T follicular helper cell (primary cell): ENCODE results near the gene AMIGO1.

ENCODE experiments used
- DNase-seq: peaks from one replicate; pipeline ENCODE4 v3.0.0-alpha.2; 2020; ENCODE audit warnings: low read depth

AMIGO1 gene

DNA sequence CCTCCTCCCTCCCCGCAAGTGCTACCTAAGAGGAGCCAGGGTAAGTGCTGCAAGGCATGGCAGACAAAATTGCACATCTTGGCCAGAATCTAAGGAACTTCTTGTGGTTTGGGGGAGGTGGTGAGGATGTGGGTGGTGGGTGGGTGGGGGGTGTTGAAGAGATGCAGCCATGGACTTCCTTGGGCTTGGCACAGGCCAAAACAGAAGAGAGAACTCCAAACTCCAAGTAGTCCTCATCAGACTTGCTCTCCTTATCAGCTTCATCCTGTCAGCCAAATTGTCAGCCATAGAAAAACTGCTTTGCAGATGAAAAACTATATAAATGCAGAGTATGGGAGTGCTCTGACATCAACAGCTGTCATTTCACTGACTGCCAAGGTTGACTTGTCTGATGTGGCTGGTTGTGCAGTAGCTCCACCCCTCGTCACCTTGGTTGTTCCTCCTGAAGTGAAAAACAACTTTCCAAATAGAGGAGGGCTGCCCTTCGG lies 7.1 kb downstream of the AMIGO1 start:
- DNase-seq: peak; percentile 64

DNA sequence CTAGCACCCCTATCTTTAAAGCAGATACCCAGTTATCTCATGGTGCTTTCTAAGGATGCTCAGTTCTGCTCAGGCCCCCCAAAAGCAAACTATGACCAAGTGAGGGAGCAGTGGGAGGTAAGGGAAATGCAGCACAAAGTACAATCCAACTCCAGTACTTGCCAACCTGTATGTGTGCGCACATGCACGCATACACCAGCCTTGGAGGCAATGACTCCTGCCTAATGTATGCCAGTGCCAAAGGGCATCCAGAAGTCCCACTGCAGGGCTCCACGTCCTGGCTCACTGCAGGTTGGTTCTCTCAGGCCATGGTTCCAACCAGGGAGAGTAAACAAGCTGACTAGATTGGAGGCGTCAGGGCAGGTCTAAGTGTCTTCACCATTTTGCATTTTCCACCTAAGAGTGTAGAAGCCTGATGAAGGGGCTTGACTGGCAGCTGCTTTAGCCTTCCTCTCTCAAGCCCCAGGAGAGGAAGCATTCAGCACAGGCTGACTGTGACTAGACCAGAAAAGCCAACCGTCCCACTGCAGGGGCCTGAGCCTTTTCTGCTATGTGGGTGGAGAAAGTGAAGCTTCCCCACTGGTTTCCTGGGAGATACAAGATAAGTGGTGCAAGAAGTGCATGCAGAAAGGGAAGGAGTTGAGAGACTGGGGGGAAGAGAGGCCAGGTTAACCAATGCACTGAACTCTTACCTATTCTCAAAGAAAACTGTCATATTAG lies 7.7 kb downstream of the AMIGO1 start:
- no peak for DNase-seq

DNA sequence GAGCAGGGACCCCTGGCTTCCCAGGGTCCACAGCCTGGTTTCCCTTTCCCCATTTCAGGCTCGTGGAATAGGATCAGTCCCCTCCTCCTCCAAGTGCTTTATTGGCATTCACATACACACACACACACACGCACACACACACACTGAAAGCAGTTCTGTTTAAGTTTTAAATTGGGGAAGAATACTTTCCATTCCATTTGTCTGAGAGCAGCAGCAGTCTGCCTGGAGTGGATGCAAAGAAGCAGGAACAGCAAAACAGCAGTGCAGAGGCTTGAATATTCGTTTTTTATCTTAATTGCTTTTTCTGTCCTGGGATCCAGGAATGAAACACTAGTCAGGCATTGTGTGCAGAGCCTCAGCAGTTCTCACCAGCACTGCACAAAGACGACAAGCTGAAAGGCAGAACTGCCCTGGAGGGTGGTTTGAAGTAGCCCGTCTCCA lies 8.6 kb downstream of the AMIGO1 start:
- no peak for DNase-seq

DNA sequence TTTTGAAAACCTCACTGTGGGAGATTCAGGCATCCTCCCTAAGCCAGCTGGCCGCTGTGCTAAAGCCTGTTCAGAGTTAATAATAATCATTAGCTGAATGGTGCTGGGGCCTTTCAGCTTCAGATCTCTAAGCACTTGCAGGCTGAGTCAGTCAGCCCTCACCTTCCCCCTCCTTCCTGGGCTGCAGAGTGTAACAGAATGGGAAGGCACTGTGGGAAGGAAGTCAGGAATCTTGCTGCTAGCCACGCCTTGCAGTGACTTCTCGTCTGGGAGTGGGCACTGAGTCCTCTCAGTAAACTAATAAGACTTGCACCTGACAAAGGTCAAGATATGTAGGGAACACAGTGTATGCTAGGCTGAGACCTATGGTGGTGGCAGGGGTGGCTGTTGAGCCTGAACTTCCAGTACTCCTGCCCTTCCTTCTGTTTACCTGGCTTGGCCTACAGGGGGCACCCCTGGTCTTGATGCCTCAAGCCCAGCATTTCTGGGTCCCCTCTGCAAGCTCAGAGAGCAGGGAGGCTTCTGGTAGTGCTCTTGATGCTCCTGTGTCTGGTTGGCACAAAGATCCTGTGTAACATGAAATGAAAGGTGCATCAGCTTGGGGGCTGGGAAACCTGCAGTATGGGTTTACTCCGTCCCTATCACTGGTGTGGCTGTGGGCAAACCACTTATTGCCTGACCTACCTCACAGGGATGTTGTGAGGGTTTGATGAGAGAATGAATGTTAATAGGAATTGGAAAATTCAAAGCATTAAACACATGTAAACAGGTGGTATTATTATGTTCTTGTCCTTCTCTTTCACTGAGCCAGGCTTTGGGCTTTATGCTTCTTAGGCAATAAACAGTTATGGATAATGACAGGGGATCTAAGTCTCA lies 9.6 kb downstream of the AMIGO1 start:
- peak; percentile 56 for DNase-seq

DNA sequence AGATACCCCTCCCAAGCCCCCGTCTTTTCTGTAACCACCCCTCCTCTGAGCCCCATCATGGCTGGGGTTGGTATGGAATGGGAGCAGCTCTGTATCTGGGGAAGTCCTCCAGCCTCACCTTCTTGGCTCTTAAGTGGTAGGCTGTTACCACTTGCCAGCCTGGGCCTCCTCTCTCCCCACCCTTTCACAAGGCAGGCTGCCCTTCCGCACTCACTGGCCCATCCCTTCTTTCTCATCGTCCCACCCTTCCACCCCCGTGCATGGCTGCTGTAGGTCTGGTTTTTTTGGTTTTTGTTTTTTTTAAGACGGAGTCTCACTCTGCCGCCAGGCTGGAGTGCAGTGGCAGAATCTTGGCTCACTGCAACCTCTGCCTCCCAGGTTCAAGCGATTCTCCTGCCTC lies 10.4 kb downstream of the AMIGO1 start:
- DNase-seq: no peak

DNA sequence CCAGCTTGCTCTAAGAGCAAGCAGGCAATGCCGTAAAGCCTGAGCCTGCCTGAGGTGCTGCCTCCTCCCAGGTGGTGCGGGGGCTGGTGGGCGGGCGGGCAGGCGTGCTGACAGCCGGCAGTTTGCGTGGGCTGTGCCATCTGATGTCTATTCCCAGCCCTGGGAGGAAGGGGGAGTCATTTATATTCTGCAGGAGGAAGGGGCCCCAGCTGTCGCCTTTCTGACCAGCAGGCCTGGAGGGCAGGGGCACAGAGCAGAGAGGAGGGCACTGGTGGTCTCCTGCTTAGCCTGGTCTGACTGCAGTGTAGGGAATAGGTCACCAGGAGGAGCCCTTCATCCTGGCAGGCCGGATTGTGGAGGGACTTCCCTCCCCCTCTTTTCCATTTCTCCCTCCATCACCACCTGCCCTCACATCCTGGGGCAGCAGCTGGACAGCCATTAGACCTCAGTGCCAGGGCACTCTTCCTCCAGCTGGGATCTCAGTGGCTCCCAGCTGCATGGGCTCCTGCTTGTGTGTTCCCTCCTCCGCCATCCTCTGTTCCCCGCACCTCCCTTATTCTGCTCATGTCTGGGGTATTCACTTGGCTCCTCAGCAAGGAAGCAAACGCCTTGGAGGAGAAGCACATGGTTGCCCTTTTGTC lies 11.2 kb downstream of the AMIGO1 start:
- no peak for DNase-seq

DNA sequence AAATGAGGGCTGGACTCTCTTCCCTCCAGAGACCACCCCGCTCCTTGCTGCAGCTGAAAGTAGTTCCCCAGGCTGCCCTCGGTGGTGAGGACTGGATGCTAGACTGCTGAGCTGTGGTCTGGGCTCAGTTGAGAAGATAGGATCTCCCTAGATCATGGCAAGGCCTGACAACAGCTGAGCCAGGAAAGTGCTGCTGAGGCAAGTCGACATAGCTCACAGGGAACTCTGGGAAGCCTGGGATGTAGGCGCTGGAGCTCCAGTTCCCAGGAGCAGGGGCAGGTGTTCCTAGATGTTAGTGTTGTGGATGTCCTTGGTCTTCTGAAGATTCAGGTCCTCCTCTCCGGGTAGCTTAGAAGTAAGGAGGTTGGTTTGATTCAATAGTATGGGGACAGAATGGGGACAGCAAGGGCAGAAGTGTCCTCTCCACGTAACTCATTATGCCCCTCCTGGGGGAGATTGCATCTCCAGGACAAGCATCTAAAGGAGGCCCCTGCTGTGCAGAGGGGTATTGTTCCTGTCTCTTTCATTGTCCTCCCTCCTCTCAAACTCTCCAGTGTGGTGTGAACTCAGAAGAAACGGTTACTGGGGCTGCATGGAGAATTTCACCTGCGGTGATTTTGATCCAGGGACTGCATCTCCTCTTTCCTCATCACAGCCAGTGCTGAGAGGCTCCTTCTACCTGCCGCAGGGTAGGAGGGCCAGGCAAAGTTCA lies 11.9 kb downstream of the AMIGO1 start:
- no peak for DNase-seq

DNA sequence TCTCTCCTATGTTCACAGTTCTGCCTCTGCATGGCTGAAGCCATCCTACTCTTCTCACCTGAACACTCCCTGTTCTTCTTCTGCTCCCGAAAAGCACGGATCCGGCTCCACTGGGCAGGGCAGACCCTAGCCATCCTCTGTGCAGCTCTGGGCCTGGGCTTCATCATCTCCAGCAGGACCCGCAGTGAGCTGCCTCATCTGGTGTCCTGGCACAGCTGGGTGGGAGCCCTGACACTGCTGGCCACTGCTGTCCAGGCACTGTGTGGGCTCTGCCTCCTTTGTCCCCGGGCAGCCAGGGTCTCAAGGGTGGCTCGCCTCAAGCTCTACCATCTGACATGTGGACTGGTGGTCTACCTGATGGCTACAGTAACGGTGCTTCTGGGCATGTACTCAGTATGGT lies 13.8 kb downstream of the AMIGO1 start:
- DNase-seq: no peak

DNA sequence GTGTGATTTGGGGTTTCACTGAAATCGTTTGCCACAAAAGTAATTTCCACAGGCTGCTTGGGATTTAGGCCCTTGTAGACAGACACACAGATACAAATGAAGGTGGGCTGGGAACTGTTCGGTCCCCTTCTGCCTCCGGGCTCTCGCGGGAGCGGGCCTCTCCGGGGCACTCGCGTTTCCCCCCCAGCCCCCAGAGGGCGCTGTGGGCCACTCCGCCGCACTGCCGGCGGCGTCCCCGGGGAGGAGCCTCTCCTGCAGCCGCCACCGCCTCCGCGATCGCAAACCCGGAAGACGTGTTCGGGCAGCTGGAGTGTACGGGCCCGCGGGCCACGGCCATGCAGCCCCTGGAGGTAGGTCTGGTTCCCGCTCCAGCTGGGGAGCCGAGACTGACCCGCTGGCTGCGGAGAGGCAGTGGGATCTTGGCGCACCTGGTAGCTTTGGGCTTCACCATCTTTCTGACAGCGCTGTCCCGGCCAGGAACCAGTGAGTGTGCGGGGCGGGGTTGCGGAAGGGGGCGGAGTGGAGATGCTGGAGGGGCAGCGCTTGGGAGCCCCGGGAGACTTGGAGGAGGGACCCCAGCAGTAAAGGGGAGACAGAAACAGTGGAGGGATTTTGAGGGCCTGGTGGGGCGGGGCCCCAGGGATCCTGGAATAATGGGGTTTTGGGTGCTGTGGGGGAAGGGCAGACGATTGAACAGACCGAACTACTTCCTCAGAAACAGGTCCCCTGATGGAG lies 15.6 kb downstream of the AMIGO1 start, which contains the start of gene CYB561D1:
TSS of gene CYB561D1 (plus strand) at position 290 of the 735 bp plus-strand sequence. CDS start at position 336, 46 bp downstream.
- DNase-seq: peak; percentile 81

DNA sequence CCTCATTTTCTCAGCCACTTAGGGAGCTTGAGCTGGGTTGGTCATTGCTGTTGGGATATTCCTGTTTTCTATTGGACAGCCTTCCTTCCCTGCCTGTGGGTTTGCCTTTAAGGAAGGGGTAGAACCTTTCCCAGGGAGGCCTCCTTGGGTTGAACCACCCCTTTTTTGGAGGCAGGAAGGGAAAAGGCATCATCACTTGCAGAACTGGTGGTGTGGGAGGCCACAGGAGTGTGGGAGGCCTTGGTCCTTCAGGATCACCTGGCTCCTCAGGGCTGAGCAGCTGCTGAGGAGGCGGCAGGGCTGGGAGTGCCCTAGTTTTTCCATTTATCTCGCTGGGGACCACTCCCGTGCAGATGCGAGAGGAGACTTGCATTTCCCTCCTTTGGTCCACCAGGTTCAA lies 16.3 kb downstream of the AMIGO1 start:
- no peak for DNase-seq

DNA sequence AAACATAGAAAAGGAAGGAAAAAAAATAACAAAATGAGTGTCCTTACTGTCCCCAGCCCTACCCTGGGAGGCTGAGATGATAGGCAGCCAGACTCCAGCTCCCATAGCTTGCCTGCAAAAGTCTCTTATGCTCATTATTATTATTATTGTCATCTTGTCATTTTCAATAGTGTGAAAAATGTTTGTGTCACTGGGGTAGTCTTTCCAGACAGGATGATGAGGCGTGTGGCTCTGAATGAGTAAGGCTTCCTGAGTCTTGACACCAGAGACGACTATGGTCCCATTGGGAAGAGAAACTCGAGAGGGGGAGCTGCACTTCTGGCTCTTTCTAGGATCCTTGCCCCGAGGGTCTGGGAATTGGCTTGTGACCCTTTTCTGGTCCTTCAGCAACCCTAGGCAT lies 16.7 kb downstream of the AMIGO1 start:
- DNase-seq: no peak

DNA sequence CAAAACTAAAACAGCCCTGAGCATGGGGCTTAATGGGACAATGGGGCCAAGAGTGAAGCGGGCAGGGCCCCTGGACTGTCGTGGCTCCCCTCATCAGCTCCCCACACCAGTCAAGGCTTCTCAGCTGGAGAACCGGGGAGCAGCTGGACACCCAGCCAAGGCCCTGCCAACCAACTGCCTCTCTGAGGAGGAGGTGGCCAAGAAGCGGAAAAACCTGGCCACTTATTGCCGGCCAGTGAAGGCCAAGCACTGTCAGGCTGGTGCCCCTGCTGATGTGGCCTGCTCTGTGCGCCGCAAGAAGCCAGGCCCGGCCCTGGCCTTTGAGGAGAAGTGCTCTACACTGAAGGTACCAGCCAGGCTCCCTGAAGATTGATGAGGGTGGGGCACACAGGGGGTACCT lies 18.2 kb downstream of the AMIGO1 start:
- DNase-seq: no peak

DNA sequence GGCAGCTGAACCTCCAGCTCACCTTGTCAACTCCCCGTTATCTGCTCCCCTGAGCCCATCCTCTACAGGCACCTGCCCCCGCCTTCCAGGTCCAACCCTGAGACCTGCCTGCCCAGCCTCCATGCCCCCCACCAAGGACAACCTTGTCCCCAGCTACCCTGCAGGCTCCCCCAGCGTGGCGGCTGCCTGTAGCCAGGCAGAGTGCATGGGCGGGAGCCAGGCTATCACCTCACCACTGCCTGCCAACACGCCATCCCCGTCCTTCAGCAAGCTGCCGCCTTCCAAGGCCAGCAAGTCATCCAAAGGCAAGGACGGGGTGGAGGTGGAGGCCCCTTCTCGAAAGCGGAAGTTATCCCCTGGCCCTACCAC lies 18.6 kb downstream of the AMIGO1 start:
- DNase-seq: no peak

DNA sequence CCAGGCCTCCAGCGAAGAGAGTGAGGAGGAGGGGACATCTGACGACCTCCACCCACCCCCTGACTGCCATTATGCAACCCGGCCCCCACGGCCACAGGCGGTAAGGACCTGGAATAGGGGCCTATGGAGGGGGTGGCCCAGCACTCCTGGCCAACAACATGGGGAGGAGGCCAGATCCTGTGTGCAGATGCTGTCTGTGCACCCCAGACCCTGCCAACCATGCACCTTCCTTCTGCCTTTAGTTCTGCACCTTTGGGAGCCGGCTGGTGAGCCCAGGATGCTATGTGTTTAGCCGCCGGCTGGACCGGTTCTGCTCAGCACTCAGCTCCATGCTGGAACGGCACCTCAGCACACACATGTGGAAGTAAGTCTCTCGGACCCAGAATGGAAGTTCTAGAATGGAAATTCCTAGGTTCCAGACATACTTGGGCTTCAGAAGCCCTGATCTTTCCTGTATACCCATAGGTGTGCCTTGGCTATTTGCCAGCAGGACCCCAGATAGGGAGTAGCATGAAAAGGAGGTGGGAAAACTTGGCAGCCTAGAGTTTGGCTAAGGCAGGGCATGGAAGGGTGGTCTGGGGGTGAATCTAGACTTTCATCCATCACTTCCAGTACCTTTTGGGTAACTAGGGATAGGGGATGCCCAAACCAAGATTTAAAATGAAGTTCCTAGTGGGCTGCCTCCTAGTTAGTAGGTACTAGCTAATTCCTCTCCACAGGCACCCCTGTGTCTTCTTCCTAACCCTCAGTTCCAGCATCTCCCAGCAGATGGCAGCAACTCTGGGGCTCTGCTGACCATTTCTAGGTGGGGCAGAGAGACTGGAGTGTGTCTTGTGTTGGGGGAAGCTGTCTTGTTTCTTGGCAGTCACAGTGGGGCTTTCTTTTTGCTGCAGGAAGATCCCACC lies 19.2 kb downstream of the AMIGO1 start:
- peak; percentile 56 for DNase-seq

DNA sequence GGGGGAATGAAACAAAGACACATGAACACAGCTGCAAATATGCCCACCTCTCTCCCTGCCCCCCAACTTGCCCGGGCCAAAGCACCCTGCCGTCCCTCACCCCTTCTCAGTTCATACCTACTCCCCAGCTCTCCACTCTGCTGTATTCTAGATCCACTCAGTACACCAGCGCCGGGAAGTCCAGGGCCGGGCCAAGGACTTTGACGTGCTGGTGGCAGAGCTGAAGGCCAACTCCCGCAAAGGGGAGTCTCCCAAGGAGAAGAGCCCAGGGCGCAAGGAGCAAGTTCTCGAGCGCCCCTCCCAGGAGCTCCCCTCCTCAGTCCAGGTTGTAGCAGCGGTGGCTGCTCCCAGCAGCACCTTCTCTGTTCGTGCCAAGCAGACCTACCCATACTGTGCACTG lies 20.8 kb downstream of the AMIGO1 start:
- no peak for DNase-seq

DNA sequence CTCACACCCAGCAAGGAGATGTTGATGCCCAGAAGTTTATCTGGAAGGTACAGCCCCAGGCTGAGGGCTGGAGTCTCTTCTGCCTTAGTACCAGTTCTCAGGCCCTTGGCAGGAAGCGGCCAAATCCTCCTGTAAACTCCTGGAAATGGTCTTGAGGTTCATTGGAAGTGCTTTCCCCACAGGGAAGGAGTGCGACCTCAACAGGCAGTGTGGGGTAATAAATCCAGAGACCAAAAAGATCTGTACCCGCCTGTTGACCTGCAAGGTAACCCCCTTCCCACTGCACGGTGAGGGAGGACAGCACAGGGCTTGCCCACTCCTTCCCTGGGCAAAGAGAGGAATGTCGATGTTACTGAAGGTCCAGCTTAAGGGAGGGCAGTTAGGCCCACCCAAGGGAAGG lies 21.3 kb downstream of the AMIGO1 start:
- DNase-seq: no peak

DNA sequence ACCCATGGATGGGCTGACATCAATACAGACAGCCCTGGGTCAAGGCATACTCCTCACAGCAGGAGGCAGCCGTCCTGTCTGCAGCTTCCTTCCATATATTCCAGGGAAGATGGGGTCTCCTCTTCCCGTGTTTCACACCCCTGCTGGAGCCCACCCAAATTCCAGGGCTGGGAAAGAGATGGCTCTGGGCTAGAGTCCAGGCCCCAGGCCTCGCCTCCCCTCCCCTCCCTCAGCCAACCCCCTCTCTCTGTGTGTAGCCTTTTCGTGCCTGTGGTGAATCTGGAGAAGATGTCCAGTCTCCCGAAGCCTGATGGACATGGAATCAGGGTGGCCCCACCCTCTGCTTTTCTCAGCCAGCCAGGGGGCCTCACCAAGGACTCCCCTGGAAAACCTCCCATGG lies 22.3 kb downstream of the AMIGO1 start:
- DNase-seq: no peak

DNA sequence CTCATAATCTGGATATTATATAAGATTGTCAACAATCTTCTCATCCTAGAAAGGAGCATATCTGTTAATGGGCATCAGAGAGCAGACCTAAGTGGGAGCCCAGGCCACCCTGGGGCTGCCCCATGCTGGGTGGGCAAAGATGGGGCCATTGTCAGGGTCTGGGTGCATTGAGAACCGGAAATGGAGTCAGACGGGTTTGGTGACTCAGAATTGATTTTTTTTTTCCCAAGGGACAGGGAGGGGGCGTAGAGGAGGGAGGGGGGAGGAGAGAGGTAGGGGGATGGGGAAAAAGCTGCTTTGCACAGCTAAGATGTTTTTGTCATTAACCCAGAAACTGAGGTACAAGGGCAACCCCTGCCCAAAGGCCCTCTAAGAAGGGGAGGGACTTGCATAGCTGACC lies 24.5 kb downstream of the AMIGO1 start:
- no peak for DNase-seq

DNA sequence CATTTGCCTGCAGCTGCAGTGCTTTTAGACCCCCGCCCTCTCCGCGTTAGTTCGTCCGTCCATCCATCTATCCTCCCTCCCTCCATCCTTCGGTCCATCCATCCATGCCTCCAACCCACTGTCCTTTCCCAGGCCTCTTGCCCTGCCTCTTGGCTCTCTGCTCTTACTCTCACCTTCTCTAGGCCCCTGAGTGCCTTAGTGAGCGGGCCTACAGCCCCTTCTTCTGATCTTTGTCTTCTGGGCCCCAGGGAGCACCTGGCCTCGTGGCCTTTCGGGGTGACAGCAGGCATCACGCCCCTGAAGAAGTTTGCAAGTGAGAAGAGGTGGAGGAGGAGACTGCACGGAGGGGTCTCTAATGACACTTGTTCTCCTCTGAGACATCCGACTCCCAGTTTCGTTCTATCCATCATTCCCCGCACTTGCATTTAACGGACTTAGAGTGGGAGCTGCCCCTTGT lies 25.0 kb downstream of the AMIGO1 start:
- DNase-seq: no peak
